Measurements from ENCODE around the gene LAT.

GRCh38 chr16:28950648-28951409 lies 34.0 kb upstream of the LAT start, which contains the start of gene NFATC2IP:
- TF ChIP-seq POLR2A (IDR thresholded peaks at IDR 0.05): peak in 1 of 4 donors; percentile 63
- no peak for TF ChIP-seq CTCF (IDR thresholded peaks at IDR 0.05)
